MG63 (cell line): ENCODE measurements around the gene IQGAP1. TPM values are rescaled to one million over a fixed set of nuclear protein-coding genes. Genes with fewer than 3 reads are reported as not detected.
A peak's percentile ranks its signal among the peaks of the same experiment; 100 is the strongest.
"Not testable (repeated sequence)": the region's sequence is repeated elsewhere in the genome, so short reads cannot be mapped to it uniquely, and the experiment has no call there.

Experiments
- DNase-seq: peaks from one replicate; pipeline ENCODE4 v3.0.0-alpha.2; 2020
- H3K27me3 ChIP-seq: fragments of 250-450 bp; sonication (Bioruptor Pico); 2 replicates; pipeline ENCODE4 v1.5.1; 2020; ENCODE audit warnings: mild to moderate bottlenecking, moderate library complexity
- H3K36me3 ChIP-seq: fragments of 250-450 bp; sonication (Bioruptor Pico); 2 replicates; pipeline ENCODE4 v1.5.1; 2020; ENCODE audit warnings: mild to moderate bottlenecking, moderate library complexity
- H3K4me3 ChIP-seq: fragments of 250-450 bp; sonication (Bioruptor Pico); 2 replicates; pipeline ENCODE4 v1.5.1; 2020; ENCODE audit warnings: mild to moderate bottlenecking, moderate library complexity
- H3K9me3 ChIP-seq: fragments of 250-450 bp; sonication (Bioruptor Pico); 2 replicates; pipeline ENCODE4 v1.5.1; 2020; ENCODE audit warnings: mild to moderate bottlenecking, moderate library complexity
- total RNA-seq: library from RNA; depleted of rRNA; stranded (reverse); fragments of >200 nt; shearing (Covaris generic); gene quantifications from 2 replicates; pipeline ENCODE4 v1.2.3, GENCODE V29; 2014; ENCODE audit warnings: low replicate concordance

IQGAP1 gene
- total RNA-seq, 1 experiment from 2014 or later: 81.8 TPM

DNA sequence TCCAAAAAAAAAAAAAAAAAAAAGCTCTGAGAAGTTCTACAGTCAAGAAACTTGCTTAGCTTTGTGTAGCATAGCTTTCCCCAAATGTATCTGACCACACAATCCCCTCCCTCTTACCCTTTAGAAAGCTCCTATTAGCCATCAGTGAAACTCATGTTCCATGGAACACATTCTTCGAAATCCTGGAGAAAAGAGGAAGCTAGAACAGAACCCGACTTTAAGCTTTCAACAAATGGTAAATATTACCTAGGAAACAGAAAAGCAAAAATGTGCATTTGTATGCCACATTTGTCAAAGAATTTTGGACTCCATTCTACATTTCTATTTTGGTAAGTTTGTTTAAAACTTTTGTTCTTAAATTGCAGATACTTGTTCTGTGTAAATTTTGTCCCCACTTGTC, 124.2 kb downstream of the IQGAP1 start:
- H3K4me3 ChIP-seq: no peak overlapping the region
- H3K27me3 ChIP-seq: no peaks in the 10 kb centered on the region
- H3K36me3 ChIP-seq: no peaks in the 10 kb centered on the region
- no peak for DNase-seq
- H3K9me3 ChIP-seq: no peaks in the 10 kb centered on the region

DNA sequence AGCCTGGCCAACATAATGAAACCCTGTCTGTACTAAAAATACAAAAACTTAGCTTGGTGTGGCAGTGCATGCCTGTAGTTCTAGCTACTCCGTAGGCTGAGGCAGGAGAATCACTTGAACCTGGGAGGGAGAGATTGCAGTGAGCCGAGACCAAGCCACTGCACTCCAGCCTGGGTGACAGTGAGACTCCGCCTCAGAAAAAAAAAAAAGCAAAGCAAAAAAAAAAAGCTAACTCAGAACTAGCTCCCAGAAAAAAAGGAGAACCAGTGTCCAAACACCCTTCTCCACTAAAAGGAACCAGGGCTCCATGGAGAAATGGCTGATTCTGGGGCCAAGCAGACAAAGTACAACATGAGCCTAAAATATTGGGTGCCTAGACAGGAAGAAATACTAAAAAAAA, 124.9 kb downstream of the IQGAP1 start:
- Histone ChIP-seq H3K27me3 (no peaks in the 10 kb centered on the region), H3K36me3 (no peaks in the 10 kb centered on the region), H3K4me3 (no peak overlapping the region), H3K9me3 (no peaks in the 10 kb centered on the region)
- DNase-seq: no peak

DNA sequence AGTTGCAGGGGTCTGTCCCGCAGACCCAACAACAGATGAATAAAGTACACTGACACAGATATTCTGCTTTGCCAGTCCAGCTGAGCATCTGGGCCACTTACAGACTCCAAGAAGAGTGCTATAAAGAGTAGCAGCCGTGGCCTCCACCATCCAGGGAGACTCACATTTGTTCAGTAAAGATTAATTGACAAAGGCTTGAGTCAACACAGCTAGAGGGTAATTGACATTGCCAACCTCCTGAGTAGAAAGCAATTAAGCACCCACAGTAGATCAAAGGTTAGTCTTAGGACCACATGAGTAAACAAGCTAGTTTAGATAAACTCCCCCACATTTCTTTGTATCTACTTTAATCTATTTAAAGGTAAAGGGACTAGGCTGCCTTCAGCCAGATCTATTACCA, 125.4 kb downstream of the IQGAP1 start:
- DNase-seq: no peak
- Histone ChIP-seq H3K9me3 (no peaks in the 10 kb centered on the region), H3K27me3 (no peaks in the 10 kb centered on the region), H3K4me3 (no peak overlapping the region), H3K36me3 (no peaks in the 10 kb centered on the region)

DNA sequence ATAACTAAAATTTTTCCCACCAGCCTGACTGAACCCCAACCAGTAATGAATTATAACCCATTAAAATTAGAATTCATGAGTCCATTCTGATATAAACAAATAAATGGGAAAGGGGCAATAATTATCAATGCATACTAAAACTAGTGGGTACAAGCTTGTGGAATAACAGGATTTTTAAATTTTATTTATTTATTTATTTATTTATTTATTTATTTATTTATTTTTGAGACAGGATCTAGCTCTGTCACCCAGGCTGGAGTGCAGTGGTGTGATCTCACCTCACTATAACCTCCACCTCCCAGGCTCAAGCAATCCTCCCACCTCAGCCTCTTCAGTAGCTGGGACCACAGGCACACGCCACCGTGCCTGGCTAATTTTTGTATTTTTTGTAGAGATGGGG, 125.9 kb downstream of the IQGAP1 start:
- DNase-seq, H3K36me3 ChIP-seq: not testable (repeated sequence)

DNA sequence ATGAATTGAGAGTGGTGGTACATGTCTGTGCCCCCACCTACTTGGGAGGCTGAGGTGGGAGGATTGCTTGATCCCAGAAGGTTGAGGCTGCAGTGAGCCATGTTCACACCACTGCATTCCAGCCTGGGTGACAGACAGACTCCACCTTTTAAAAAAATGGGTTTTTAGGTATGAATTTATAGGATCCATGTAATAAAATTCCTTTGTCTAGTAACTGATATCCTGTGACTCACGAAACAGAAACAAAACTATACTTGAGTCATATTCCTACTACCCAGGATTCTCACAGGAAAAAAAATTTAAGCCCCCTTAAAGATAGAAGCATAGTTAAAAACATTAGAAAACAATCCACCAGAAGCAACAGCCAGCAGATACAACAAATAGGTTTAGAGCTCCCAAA, 131.6 kb downstream of the IQGAP1 start:
- Histone ChIP-seq H3K4me3 (no peak overlapping the region), H3K9me3 (no peaks in the 10 kb centered on the region), H3K27me3 (no peaks in the 10 kb centered on the region), H3K36me3 (no peaks in the 10 kb centered on the region)
- peak; percentile 26 for DNase-seq

More for the DNA sequence above, 125.9 kb downstream of the IQGAP1 start:
- H3K27me3 ChIP-seq, H3K9me3 ChIP-seq, H3K4me3 ChIP-seq: not testable (repeated sequence)

DNA sequence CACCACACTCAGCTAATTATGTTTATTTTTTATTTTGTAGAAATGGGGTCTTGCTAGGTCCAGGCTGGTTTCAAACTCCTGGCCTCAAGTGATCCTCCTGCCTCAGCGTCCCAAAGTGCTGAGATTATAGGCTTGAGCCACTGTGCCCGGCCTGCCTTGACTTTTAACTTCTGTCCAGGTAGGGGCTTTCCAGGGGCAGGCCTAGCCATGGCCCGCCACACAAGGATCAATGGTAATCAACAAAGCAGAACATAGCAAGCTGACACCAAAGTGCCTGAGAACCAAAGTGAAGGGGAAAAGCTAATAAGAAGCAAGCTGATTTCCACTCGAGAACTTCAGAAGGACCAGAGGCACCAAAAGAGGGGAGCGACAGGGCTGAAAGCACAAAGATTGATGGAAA, 132.3 kb downstream of the IQGAP1 start:
- no peak overlapping the region for H3K4me3 ChIP-seq
- H3K27me3 ChIP-seq: no peaks in the 10 kb centered on the region
- DNase-seq: no peak
- no peaks in the 10 kb centered on the region for H3K36me3 ChIP-seq
- no peaks in the 10 kb centered on the region for H3K9me3 ChIP-seq

DNA sequence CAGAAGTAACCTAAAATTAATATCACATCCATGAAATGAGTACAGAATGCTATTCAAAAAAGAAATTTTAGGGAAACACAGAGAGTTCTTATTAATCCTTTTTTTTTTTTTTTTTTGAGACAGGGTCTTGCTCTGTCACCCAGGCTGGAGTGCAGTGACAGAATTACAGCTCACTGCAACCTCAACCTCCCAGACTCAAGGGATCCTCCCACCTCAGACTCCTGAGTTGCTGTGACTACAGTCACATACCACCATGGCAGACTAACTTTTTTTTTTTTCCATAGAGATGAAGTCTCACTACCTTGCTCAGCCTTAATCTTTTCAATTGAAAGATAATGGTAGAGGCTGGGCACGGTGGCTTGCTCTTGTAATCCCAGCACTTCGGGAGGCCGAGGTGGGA, 135.3 kb downstream of the IQGAP1 start:
- Histone ChIP-seq H3K9me3 (no peaks in the 10 kb centered on the region), H3K27me3 (no peaks in the 10 kb centered on the region), H3K36me3 (no peaks in the 10 kb centered on the region), H3K4me3 (no peak overlapping the region)
- DNase-seq: no peak

DNA sequence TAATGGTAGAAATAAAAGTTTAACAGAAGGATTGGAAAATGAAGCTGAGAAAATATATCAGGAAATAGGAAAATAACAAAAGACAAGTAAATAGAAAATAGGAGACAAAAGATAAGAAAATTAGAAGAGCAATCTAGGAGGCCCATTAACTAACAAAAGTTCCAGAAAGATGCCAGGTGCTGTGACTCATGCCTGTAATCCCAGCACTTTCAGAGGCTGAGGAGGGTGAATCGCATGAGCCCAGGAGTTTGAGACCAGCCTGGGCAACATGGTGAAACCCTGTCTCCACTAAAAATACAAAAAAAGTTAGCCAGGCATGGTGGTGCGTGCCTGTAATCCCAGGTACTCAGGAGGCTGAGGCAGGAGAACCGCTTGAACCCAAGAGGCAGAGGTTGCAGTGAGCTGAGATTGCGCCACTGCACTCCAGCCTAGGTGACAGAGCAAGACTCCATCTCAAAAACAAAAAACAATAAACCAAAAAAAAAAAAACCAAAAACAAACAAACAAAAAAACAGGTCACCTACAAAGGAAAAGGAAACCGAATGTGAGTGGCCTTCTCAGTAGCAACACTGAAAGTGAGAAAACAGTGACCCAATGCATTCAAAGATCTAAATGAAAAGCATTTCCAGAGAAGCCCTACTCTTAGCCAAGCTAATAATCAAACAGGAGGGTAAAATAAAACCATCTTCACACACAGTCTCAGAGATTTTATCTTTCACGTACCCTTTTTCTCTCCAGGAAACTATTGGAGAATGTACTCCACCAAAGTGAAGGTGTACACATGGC, 136.2 kb downstream of the IQGAP1 start:
- H3K9me3 ChIP-seq, H3K4me3 ChIP-seq, H3K36me3 ChIP-seq, H3K27me3 ChIP-seq: not testable (repeated sequence)
- peak; percentile 41 for DNase-seq

DNA sequence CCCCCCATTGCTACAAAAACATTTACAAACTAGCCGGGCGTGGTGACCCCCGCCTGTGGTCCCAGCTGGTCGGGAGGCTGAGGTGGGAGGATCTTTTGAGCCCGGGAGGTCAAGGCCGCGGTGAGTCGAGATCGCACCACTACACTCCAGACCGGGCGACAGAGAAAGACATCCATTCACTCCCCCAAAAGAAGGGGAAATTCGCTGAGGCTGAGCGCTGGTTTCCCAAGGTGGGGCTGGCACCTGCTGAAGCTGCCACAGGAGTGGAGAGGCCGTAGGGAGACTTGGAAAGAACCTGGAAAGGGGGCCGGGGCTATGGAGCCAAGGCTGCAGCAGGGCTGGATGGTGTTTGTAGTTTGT, 140.9 kb downstream of the IQGAP1 start:
- DNase-seq: no peak
- H3K36me3 ChIP-seq: no peaks in the 10 kb centered on the region
- H3K27me3 ChIP-seq: no peaks in the 10 kb centered on the region
- no peaks in the 10 kb centered on the region for H3K9me3 ChIP-seq
- peak overlapping the region; percentile 79; the same call in 1 of the 2 replicates for H3K4me3 ChIP-seq

DNA sequence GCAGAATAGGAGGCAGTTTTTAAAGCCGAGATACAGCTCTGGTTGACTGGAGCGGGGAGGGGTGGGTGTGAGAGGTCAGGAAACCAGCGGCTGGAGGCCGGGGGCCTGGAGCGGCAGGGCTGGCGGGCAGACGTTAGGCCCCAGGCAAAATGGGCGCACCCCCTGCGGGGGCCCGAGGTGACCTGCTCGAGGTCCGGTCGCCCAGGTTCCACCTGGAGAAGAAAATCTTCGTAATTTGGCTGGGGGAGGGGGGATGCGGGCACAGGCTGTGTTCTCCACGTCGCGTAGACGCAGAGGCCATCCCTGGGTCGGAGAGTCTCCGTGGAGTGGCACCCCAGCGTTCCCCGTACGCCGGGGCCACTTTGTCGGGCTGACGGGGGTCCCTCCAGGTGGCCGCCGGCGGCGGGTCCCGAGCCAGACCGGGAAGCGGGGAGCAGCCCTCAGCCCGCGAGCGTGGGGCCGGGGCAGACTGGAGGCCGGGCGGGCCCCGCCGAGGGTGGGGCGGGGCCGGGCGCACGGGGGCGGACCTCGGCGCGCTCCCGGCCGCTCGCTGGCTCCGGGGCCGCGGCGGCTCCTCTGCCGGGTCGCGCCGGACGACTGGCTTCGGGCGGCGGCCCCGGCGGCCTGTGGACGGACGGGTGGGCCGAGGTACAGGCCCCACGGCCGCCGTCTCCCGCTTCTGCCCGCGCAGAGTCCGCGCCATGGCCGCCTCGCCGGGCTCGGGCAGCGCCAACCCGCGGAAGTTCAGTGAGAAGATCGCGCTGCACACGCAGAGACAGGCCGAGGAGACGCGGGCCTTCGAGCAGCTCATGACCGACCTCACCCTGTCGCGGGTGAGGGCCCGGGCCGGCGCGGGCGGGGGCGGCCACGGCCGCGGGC, 141.6 kb downstream of the IQGAP1 start, which contains the start of gene CRTC3:
CRTC3 (plus strand) TSS at position 553 of the 879 bp plus-strand sequence; CDS start at position 702, 149 bp downstream.
- Histone ChIP-seq H3K27me3 (no peaks in the 10 kb centered on the region), H3K4me3 (peak within 1 kb of the TSS; percentile 79), H3K9me3 (no peaks in the 10 kb centered on the region), H3K36me3 (no peaks in the 10 kb centered on the region)
- DNase-seq: peak; percentile 58

DNA sequence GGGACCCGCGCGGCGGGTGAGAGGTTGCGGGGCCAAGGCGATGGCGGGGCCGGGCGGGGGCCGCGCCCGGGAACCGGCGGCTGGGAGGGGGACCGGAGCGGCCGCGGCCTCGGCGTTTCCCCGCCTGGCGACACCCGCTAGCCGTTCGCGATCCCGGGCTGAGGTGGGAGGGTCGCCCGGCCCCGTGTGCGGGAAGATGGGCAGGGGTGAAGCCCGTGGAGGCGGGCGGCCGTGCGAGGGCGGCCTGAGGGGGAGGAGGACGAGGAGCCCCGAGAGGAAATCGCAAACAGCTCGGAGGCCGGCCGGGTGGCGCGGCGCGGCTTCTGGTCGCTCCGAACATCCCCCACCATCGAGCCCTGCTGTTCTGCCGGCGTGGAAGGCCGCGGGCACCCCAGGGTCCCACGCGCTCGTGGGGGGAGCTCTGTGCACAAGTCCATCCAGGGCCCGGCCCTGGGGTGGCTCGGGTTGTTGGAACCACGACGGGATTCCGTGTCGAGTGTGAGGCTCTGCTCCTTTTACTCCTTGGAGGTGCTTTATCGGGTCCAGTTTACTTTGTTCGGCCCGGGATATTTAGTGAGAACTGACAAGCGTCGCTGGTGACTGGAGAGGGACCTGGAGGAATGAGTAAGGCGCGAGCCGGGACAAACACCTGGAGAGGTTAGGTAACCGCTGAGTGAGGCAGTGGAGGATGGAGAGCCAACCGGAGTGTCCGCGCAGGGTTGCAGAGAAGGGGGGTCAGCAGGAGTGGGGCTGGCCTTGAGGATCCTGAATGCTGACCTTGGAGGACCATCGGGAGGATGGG, 142.4 kb downstream of the IQGAP1 start:
- Histone ChIP-seq H3K9me3 (no peaks in the 10 kb centered on the region), H3K27me3 (no peaks in the 10 kb centered on the region), H3K36me3 (no peaks in the 10 kb centered on the region), H3K4me3 (peak overlapping the region; percentile 79)
- peak; percentile 55 for DNase-seq

DNA sequence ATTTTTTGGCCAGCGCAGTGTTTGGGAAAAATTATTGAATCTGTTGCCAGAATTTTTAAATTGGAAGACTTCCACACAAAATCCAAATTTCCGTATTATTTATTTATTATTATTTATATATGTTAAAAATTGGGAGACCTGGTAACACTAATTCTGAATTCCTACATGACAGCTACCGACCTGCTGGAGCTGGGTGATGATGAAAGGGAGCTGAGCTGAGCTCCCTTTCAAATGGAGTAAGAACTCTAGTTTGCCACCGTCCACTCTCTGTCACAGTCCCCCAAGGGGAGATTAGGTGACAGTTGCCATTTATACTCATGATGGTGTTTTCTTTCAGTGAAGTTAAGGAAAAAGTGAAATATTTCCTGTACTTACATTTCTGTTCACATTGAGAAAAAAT, 143.1 kb downstream of the IQGAP1 start:
- H3K27me3 ChIP-seq: no peaks in the 10 kb centered on the region
- H3K4me3 ChIP-seq: peak overlapping the region; percentile 79
- H3K36me3 ChIP-seq: no peaks in the 10 kb centered on the region
- DNase-seq: no peak
- H3K9me3 ChIP-seq: no peaks in the 10 kb centered on the region

DNA sequence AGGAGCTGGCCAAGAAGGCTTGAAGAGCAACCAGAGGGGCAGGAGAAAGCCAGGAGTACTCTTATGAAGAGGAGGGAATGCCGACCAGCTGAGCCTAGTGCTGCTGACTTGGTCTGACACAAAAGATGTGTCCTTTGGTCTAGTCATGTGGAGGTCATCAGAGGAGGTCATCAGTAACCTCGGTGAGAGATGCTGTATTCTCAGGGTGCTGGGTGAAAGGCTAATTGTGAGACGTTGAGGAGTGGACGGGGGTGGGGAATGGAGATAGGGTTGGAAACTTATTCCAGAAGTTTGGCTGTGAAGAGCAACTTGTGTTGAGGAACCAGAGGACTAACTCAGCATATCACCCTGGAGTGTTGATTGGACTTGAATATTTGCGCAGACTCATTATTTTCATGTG, 147.2 kb downstream of the IQGAP1 start:
- Histone ChIP-seq H3K27me3 (no peaks in the 10 kb centered on the region), H3K9me3 (no peaks in the 10 kb centered on the region), H3K36me3 (peaks cover 8% of the 10 kb centered on the region; the same call in 1 of the 2 replicates), H3K4me3 (no peak overlapping the region)
- DNase-seq: no peak

DNA sequence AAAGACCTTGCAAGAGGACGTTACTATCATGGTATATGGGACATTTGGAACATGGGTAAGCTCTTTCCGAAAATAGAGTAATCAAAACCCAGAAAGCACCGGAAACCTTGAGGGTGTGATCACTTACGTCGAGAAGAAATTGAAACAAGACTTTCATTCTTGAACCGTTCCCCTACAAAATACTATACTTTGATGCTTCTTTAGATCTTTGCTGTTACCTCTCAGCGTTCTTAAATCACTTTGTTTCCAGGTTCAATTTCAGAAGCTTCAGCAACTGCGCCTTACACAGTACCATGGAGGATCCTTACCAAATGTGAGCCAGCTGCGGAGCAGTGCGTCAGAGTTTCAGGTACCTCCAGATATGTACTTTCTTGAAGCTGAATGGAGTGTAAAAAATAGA, 151.7 kb downstream of the IQGAP1 start:
- H3K36me3 ChIP-seq: peaks cover 13% of the 10 kb centered on the region; the same call in 1 of the 2 replicates
- H3K9me3 ChIP-seq: no peaks in the 10 kb centered on the region
- H3K4me3 ChIP-seq: no peak overlapping the region
- no peaks in the 10 kb centered on the region for H3K27me3 ChIP-seq
- DNase-seq: no peak

DNA sequence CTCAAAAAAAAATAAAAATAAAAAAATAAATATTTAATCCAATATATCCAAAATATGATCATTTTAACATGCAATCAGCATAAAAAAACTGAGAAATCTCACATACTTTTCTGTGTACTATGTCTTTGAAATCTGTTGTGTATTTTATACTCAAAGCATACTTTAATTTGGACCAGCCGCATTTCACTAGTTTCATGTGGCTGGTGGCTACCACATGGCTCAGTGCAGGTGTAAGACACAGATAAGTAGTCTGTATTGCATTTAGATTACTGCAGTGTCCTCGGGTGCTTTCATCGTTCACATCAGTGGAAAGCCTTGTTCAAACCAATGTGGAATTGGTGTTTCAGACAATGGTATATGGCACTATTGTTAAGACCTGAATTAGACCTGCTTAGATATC, 152.7 kb downstream of the IQGAP1 start:
- no peak overlapping the region for H3K4me3 ChIP-seq
- no peak for DNase-seq
- H3K27me3 ChIP-seq: no peaks in the 10 kb centered on the region
- no peaks in the 10 kb centered on the region for H3K9me3 ChIP-seq
- peaks cover 13% of the 10 kb centered on the region; the same call in 1 of the 2 replicates for H3K36me3 ChIP-seq

DNA sequence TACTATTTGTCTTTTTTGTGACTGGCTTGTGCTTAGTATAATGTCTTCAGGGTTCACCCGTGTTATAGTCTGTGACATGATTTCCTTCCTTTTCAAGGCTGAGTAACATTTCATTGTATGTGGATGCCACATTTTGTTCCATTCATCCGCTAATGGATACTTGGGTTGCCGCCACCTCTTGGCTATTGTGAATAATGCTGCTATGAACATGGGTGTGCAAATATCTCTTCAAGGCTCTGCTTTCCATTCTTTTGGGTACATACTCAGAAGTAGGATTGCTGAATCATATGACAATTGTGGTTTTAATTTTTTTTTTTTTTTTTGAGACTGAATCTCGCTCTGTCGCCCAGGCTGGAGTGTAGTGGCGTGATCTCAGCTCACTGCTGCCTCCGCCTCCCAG, 157.1 kb downstream of the IQGAP1 start:
- Histone ChIP-seq H3K4me3 (no peak overlapping the region), H3K36me3 (peaks cover 10% of the 10 kb centered on the region; the same call in 1 of the 2 replicates), H3K9me3 (no peaks in the 10 kb centered on the region), H3K27me3 (no peaks in the 10 kb centered on the region)
- DNase-seq: no peak

DNA sequence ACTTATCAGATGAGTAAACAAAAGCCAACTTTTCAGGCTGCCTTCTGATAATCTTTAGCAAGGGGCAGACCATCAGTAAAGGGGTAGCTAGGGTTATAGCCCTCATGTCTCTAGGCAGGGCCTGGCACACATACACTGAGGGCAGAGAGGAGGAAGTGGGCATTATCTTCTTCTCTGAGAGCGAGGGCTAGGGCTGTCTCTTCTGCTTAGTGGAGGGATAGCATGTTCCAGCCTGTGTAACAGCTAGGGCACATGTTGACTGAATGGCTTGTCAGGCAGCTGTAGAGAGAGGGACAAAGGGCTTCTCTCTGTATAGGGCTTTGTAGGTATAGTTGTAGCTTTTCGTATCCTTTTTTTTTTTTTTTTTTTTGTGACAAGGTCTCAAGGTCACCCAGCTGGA, 159.5 kb downstream of the IQGAP1 start:
- no peak for DNase-seq
- Histone ChIP-seq H3K27me3 (no peaks in the 10 kb centered on the region), H3K36me3 (peaks cover 4% of the 10 kb centered on the region; the same call in 1 of the 2 replicates), H3K4me3 (no peak overlapping the region), H3K9me3 (no peaks in the 10 kb centered on the region)
